Nephron (organoid): Measurements from ENCODE around the gene MAPK1IP1L.

Experiments
- H3K27ac Mint-ChIP-seq, 3 experiments: 2 replicates each; pipeline ENCODE4 v1.8.0; 2020; ENCODE audit warnings: mixed read lengths in 3 of 3, mild to moderate bottlenecking in 2 of 3, moderate library complexity in 1 of 3
- H3K27me3 Mint-ChIP-seq: 2 replicates; pipeline ENCODE4 v1.8.0; 2021; ENCODE audit warnings: low read depth, mild to moderate bottlenecking, moderate library complexity, mixed read lengths
- H3K36me3 Mint-ChIP-seq: 2 replicates; pipeline ENCODE4 v1.8.0; 2020; ENCODE audit warnings: low read depth, mixed read lengths
- H3K4me1 Mint-ChIP-seq: 2 replicates; pipeline ENCODE4 v1.8.0; 2020; ENCODE audit warnings: mixed read lengths
- H3K4me3 Mint-ChIP-seq, 3 experiments: 2 replicates each; pipeline ENCODE4 v1.8.0; 2020; ENCODE audit warnings: mild to moderate bottlenecking in 3 of 3, mixed read lengths in 3 of 3, moderate library complexity in 2 of 3
- H3K9me3 Mint-ChIP-seq: 2 replicates; pipeline ENCODE4 v1.8.0; 2020; ENCODE audit warnings: mixed read lengths
- CTCF ChIP-seq, 3 experiments: fragments of 200-600 bp; sonication (generic); IDR thresholded peaks; one replicate each; pipeline ENCODE4 v1.5.0; 2021; ENCODE audit warnings: antibody characterized with exemption in 3 of 3; ENCODE audit not compliant: unreplicated experiment in 3 of 3

The MAPK1IP1L gene

GRCh38 chr14:55085060-55085660 is 33.7 kb downstream of the MAPK1IP1L start:
- Mint-ChIP-seq H3K4me3 (no peak overlapping the region), H3K36me3 (no peaks in the 10 kb centered on the region), H3K4me1 (peaks cover 5% of the 10 kb centered on the region), H3K27me3 (no peaks in the 10 kb centered on the region), H3K27ac (no peak overlapping the region), H3K9me3 (no peaks in the 10 kb centered on the region)
- TF ChIP-seq CTCF (IDR thresholded peaks at IDR 0.05; ENCODE audit: unreplicated experiment in 3 of 3), result no peak

GRCh38 chr14:55086938-55087337 is 35.5 kb downstream of the MAPK1IP1L start:
- Mint-ChIP-seq H3K4me1 (peaks cover 5% of the 10 kb centered on the region), H3K4me3 (no peak overlapping the region), H3K36me3 (no peaks in the 10 kb centered on the region), H3K9me3 (no peaks in the 10 kb centered on the region), H3K27ac (no peak overlapping the region), H3K27me3 (no peaks in the 10 kb centered on the region)
- no peak for TF ChIP-seq CTCF (IDR thresholded peaks at IDR 0.05; ENCODE audit: unreplicated experiment in 3 of 3)

GRCh38 chr14:55088356-55088755 is 36.9 kb downstream of the MAPK1IP1L start:
- TF ChIP-seq CTCF (IDR thresholded peaks at IDR 0.05; ENCODE audit: unreplicated experiment in 3 of 3), result no peak
- H3K4me3 Mint-ChIP-seq, result no peak overlapping the region

GRCh38 chr14:55092341-55092740 is 40.9 kb downstream of the MAPK1IP1L start:
- no peak for TF ChIP-seq CTCF (IDR thresholded peaks at IDR 0.05; ENCODE audit: unreplicated experiment in 3 of 3)
- Mint-ChIP-seq H3K4me1 (peaks cover 11% of the 10 kb centered on the region), H3K4me3 (no peak overlapping the region), H3K9me3 (no peaks in the 10 kb centered on the region), H3K27ac (peak overlapping the region; percentile 0 to 74 (median 73)), H3K36me3 (no peaks in the 10 kb centered on the region), H3K27me3 (peaks cover 4% of the 10 kb centered on the region)

More at GRCh38 chr14:55088356-55088755, 36.9 kb downstream of the MAPK1IP1L start:
- Mint-ChIP-seq H3K9me3 (no peaks in the 10 kb centered on the region), H3K4me1 (peaks cover 5% of the 10 kb centered on the region), H3K36me3 (no peaks in the 10 kb centered on the region), H3K27me3 (no peaks in the 10 kb centered on the region), H3K27ac (no peak overlapping the region)

- H3K4me1 Mint-ChIP-seq, result peaks cover 14% of the 10 kb centered on the region
- TF ChIP-seq CTCF (IDR thresholded peaks at IDR 0.05; ENCODE audit: unreplicated experiment in 3 of 3), result no peak
- no peaks in the 10 kb centered on the region for H3K9me3 Mint-ChIP-seq
- H3K27ac Mint-ChIP-seq, result no peak overlapping the region
- peaks cover 4% of the 10 kb centered on the region for H3K27me3 Mint-ChIP-seq
- H3K36me3 Mint-ChIP-seq, result no peaks in the 10 kb centered on the region
- H3K4me3 Mint-ChIP-seq, result no peak overlapping the region
Measured at GRCh38 chr14:55094292-55095157, 43.1 kb downstream of the MAPK1IP1L start.
